ENCODE measurements around the gene STXBP1. TPM values are rescaled to one million over a fixed set of nuclear protein-coding genes. Genes with fewer than 3 reads are reported as not detected.

Gene STXBP1
- polyA plus RNA-seq, 3 donors, result 28.9 to 35.2 (median 30.2) TPM

DNA sequence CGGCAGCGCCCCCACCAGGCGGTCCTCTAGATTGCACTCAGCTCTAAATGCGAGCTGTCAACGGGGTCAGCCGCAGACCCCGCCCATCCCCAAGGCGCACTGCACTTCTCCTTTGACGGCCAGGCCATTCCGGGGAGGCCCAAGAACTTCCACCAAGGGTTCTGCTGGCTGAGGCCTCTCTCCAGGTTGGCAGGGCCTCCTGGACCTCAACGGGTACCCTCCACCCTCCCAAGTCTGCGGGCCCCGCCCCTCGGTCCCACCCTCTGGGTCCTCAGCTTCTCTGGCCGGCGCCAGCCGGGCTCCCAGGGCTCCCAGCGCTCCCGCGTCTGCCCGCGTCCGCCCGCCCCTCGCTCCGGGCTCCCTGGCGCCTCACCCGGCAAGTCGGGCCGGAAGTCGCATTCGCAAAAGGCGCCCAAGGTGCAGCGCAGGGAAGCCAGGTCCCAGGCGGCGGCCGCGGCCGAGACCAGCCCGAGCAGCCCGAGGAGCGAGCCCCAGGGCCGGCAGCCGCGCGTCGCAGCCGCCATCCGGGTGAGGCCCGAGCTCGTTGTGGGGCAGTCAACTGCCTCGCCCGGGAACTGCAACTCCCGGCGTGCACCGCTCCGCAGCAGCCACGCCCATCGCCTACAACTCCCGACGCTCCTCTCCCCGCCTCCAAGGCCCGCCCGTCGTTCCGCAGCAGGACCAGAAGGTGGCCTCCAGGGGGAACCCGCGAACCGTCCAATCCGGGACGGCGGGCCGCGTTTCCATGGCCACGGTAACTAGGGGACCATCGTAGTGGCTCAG lies 122.9 kb downstream of the STXBP1 start, which contains the start of gene TOR2A:
TOR2A (minus strand) TSS at position 548 of the 783 bp plus-strand sequence; CDS start at position 524, 24 bp downstream.
- DNase-seq (ENCODE audit: extremely low read depth in 1 of 11, low read depth in 9 of 11, low spot score in 4 of 11), result peak; percentile 91 to 98 (median 96)

DNA sequence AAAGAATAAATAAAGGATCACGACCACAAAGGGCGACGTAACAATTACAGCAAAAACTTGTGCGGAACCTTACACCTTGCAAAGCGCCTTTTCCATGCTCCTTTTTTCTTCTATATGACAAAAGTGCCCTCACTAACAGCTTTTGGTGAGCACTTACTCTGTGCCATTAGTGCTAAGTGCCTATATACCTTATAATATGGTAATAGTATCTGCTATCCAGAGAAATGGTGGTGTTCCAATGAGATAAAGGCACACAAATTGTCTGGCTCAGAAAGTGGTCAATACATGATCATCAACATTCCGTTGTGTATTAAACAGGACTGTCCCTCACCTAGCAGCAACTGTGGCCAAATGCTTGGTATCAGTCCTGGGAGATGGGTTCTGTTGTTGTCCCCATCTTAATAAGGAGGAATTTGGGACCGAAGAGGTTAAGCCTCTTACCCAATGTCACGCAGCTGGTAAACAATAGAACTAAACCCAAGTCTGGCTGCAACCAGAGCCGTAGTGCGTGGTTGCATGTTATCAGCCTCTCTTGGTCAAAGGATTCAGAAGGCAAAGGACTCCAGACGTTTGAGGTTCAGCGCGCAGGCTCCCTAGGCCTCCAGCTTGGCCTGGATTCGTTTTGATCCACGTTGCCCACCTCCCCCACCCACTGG lies 123.6 kb downstream of the STXBP1 start:
- no peak for DNase-seq (ENCODE audit: extremely low read depth in 1 of 11, low read depth in 9 of 11, low spot score in 4 of 11)

DNA sequence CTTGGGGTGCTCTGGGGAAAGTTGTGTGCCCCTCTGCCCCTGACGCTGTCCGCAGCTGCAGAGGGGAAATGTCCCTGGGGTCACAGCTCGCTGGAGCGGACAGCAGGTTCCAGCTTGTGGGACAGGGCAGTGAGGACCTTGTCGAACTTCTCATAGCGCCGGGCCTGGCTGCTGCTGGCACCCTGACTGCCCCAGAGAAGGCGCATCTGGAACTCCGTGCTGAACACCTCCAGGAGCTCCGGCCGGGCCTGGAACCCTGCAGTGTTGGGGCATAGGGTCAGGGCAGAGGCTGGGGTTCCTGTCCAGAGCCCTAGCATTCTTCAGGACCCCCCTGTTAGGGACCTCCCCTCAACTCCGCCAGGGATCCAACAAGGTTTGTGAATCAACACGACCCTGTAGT lies 126.6 kb downstream of the STXBP1 start:
- DNase-seq (ENCODE audit: extremely low read depth in 1 of 11, low read depth in 9 of 11, low spot score in 4 of 11), result no peak

DNA sequence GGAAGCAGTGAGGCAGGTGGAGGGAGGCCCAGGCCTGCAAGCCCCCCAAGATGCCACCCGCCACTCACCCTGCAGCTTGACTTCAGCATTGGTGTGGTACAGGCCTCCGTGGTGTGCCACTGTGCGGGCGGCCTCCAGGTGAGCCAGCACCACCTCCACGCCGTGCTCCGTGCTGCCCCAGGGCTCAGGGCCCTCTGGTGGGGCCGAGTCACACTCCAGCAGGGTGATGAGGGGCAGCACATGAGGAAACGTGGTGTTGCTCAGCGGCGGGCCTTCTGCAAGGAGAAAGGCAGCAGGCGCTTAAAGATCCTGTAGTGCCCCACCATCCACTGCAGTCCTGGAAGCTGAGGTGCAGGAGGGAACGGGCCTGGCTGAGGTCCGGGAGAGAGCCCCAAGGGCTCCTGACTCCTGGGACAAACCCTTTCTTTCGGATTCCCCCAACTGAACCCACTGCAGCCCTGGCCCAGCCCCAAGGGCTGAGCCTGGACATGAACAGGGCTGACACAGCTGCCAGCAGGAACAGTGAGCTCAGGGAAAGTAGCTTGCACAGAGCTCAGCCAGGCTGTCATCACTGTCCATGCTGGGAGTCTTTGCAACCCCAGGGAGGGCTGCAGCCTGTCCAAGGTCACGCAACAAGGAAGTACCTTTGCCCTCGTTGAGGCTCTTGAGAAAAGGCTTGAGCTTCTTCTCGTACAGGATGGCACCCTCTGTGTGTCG lies 127.7 kb downstream of the STXBP1 start:
- DNase-seq (ENCODE audit: extremely low read depth in 1 of 11, low read depth in 9 of 11, low spot score in 4 of 11), result no peak

DNA sequence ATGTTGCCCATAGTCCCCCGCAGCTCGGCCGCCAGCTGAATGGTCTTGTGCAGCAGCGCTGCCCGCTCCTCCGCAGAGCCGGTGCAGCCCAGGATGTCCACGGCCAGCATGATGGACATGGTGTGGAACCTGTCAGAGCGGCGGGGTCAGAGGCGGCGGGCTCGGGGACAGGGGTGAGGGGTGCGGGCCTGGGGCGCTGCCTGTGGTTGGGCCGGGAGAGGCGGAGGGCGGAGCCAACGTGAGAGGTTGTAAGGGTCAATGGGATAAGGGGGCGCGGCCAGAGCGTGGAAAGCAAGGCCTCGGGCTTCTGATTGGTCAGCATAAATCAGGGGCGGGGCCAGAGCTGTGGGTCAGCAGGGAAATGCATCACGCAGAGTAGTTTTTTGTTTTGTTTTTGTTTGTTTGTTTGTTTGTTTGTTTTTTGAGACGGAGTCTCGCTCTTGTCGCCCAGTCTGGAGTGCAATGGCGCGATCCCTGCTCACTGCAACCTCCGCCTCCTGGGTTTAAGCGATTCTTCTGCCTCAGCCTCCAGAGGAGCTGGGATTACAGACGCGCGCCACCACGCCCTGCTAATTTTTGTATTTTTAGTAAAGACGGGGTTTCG lies 129.9 kb downstream of the STXBP1 start:
- peak in 6 of 11 donors; percentile 54 to 70 (median 61) for DNase-seq (ENCODE audit: extremely low read depth in 1 of 11, low read depth in 9 of 11, low spot score in 4 of 11)

Other genes with a start within 250 kb of the STXBP1 start
- gene SLC2A8, start 215.1 kb upstream of the STXBP1 start, polyA plus RNA-seq (ENCODE audit: insufficient read length in 3 of 3), result 10 to 100 TPM; 15.0 to 25.0 (median 19.2) TPM
- 1 to 10 TPM; 6.3 to 7.5 (median 6.4) TPM for gene ZNF79, start 187.9 kb upstream of the STXBP1 start, polyA plus RNA-seq (ENCODE audit: insufficient read length in 3 of 3)
- 1,000 to 10,000 TPM; 1,370 to 1,528 (median 1,526) TPM for gene RPL12, start 160.9 kb upstream of the STXBP1 start, polyA plus RNA-seq (ENCODE audit: insufficient read length in 3 of 3)
- 10 to 100 TPM; 16.4 to 24.9 (median 17.8) TPM for gene LRSAM1, start 160.8 kb upstream of the STXBP1 start, polyA plus RNA-seq (ENCODE audit: insufficient read length in 3 of 3)
- gene CFAP157, start 94.7 kb downstream of the STXBP1 start, polyA plus RNA-seq (ENCODE audit: insufficient read length in 3 of 3), result 1 to 10 TPM; 4.0 to 9.8 (median 5.2) TPM
- 10 to 100 TPM in 2 of 3 donors, 1 to 10 TPM in 1; 7.3 to 13.8 (median 13.0) TPM for gene PTRH1, start 103.4 kb downstream of the STXBP1 start, polyA plus RNA-seq (ENCODE audit: insufficient read length in 3 of 3)
- gene TTC16, start 103.8 kb downstream of the STXBP1 start, polyA plus RNA-seq (ENCODE audit: insufficient read length in 3 of 3), result under 1 TPM; 0.11 to 0.41 (median 0.23) TPM
- gene TOR2A, start 123.0 kb downstream of the STXBP1 start, polyA plus RNA-seq (ENCODE audit: insufficient read length in 3 of 3), result 10 to 100 TPM; 12.1 to 19.0 (median 13.6) TPM
- 10 to 100 TPM; 13.2 to 17.6 (median 16.1) TPM for gene SH2D3C, start 166.4 kb downstream of the STXBP1 start, polyA plus RNA-seq (ENCODE audit: insufficient read length in 3 of 3)
- 10 to 100 TPM; 67.5 to 75.5 (median 73.9) TPM for gene CDK9, start 173.8 kb downstream of the STXBP1 start, polyA plus RNA-seq (ENCODE audit: insufficient read length in 3 of 3)
- 10 to 100 TPM; 38.9 to 45.5 (median 44.7) TPM for gene FPGS, start 190.6 kb downstream of the STXBP1 start, polyA plus RNA-seq (ENCODE audit: insufficient read length in 3 of 3)
- 10 to 100 TPM; 75.7 to 92.9 (median 83.7) TPM for gene ENG, start 242.4 kb downstream of the STXBP1 start, polyA plus RNA-seq (ENCODE audit: insufficient read length in 3 of 3)

Data from renal cortex interstitium (tissue), 11 donors.